ENCODE data around the gene MOGAT3. TPM values are rescaled to one million over a fixed set of nuclear protein-coding genes. Genes with fewer than 3 reads are reported as not detected.

The MOGAT3 gene
- total and polyA plus RNA-seq, 9 of the 15 experiments (the other 6 are each of a cell fraction or from before 2014, with no cell fraction given), result 0.07 to 0.17 (median 0.13) TPM; not detected in 6

GRCh38 chr7:101240226-101241014 is 39.6 kb upstream of the MOGAT3 start (continued):
- peak; percentile 29; the same call in 1 of the 2 replicates for TF ChIP-seq PKNOX1 (IDR thresholded peaks at IDR 0.05)
- peak; percentile 26 to 56; a peak in 2 of 4 replicates for TF ChIP-seq MAZ (CRISPR knock-in tag; conservative IDR thresholded peaks at IDR 0.05 in 1 of 2, IDR thresholded peaks at IDR 0.05 in 1 of 2)
- TF ChIP-seq FOXM1 (IDR thresholded peaks at IDR 0.05; ENCODE audit: low read depth), result no peak
- TF ChIP-seq FOXM1 (CRISPR knock-in tag; IDR thresholded peaks at IDR 0.05; ENCODE audit: low read depth), result no peak
- peak; percentile 74 for TF ChIP-seq DPF2 (IDR thresholded peaks at IDR 0.05)
- peak in 1 of 2 experiments; percentile 49; a peak in 2 of 4 replicates for TF ChIP-seq TRIM24 (IDR thresholded peaks at IDR 0.05)
- peak; percentile 95; the same call in 1 of the 2 replicates for TF ChIP-seq HDGF (IDR thresholded peaks at IDR 0.05)
- 0 out of 2 replicates have a peak, but pooled peaks have one; percentile 21 for TF ChIP-seq MYNN (IDR thresholded peaks at IDR 0.05)
- no peak for TF ChIP-seq MYNN (CRISPR knock-in tag; IDR thresholded peaks at IDR 0.05)
- TF ChIP-seq SUPT5H (IDR thresholded peaks at IDR 0.05), result 0 out of 2 replicates have a peak, but pooled peaks have one; percentile 29

GRCh38 chr7:101239951-101240220 is 39.0 kb upstream of the MOGAT3 start:
- H3K27ac ChIP-seq (ENCODE audit: extremely low read depth, low read depth, low read length), result peak overlapping the region; percentile 24; the same call in 1 of the 3 replicates
- FAIRE-seq, result no peak
- no peak overlapping the region for H3K4me2 ChIP-seq (ENCODE audit: insufficient read depth, low read length)
- no peaks in the 10 kb centered on the region for H3K9me1 ChIP-seq (ENCODE audit: control insufficient read depth, insufficient read depth, low read length)
- no peaks in the 10 kb centered on the region for H3K9me3 ChIP-seq (replicated peaks; ENCODE audit: control insufficient read depth, insufficient read depth, low read depth, low read length)
- H3K4me3 ChIP-seq, result no peak overlapping the region
- H2AFZ ChIP-seq (ENCODE audit: low read depth, low read length), result no peak overlapping the region
- peaks cover 7% of the 10 kb centered on the region; the same call in 1 of the 2 replicates for H4K20me1 ChIP-seq (replicated peaks; ENCODE audit: control insufficient read depth, insufficient read depth, low read length)
- BruUV-seq (replicated peaks), result no TSS peak
- no peaks in the 10 kb centered on the region for H3K27me3 ChIP-seq (ENCODE audit: control insufficient read depth in 2 of 2, insufficient read depth in 2 of 2, low read length in 2 of 2)
- peaks cover 19 to 78% of the 10 kb centered on the region in 2 experiments; a peak in 4 of 5 replicates for H3K4me1 ChIP-seq (replicated peaks in 1 of 2; ENCODE audit: control insufficient read depth in 2 of 2, insufficient read depth in 2 of 2, low read length in 2 of 2)
- peaks cover 56% of the 10 kb centered on the region for H3K36me3 ChIP-seq (ENCODE audit: control insufficient read depth, insufficient read depth, low read length)
- ChIA-PET CTCF (ENCODE audit: low intra/inter-chr PET ratio) (no interaction called here), POLR2A (no interaction called here)
- peaks cover 32% of the 10 kb centered on the region for H3K79me2 ChIP-seq (ENCODE audit: control insufficient read depth, insufficient read depth, low read length)
- TF ChIP-seq RBFOX2 (IDR thresholded peaks at IDR 0.05; ENCODE audit: low read depth, low read length) (peak; percentile 1; the same call in 1 of the 2 replicates), POLR2AphosphoS5 (IDR thresholded peaks at IDR 0.05; ENCODE audit: control insufficient read depth, insufficient read depth, low read depth, low read length) (no peak)
- intact Hi-C loops (cut with micrococcal nuclease) (no loop called here), in situ Hi-C loops (cut with MboI) (no loop called here)
- peak in 2 of 4 experiments; percentile 10 to 14 for DNase-seq (ENCODE audit: extremely low read depth in 1 of 4, low spot score in 3 of 4)
- whole genome bisulfite sequencing (ENCODE audit: insufficient coverage, low coverage, missing lambda C conversion rate), result 92% methylated on average over 9 of the region's 9 CpGs
- peak overlapping the region in 1 of 2 experiments; percentile 39; a peak in 2 of 4 replicates for H3K9ac ChIP-seq (ENCODE audit: insufficient read depth in 1 of 2, low read depth in 2 of 2, low read length in 2 of 2)
- no peak for ATAC-seq

All from K562 (cell line).